ENCODE measurements around the gene ZNF805.

ZNF805 gene

DNA sequence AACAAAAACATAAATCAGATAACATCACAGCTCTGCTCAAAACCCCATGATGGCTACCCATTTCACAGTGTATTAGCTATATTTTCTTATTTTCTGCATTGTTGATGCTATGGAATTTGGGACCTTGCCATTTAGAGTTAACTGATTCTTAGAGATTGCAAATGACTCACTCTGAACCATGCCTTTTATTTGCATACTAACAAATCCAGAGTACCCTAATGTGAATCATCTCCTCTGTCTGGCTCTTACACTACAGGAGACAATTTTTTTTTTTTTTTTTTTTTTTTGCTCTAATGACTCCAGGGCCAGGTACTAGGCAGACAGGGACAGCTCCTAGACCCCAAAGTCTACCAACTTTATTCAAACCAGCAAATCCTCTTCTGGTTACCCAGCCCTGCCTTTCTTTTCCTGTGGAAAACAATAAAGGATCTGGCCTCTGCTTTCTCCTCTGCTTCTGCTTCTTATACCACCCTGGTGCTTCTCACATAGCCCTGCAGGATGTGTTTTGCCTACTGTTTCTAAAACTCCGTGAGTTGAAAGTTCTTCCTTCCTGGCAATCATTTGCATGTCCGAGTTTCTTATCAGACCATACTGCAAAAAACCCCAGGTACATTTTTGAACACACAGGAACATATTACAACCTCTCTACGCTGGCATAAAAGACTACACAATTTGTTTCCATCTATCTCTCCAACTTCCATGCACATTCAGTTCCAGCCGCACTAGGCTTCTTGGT is 29.3 kb downstream of the ZNF805 start:
- peak; percentile 89 for DNase-seq (ENCODE audit: low spot score)

DNA sequence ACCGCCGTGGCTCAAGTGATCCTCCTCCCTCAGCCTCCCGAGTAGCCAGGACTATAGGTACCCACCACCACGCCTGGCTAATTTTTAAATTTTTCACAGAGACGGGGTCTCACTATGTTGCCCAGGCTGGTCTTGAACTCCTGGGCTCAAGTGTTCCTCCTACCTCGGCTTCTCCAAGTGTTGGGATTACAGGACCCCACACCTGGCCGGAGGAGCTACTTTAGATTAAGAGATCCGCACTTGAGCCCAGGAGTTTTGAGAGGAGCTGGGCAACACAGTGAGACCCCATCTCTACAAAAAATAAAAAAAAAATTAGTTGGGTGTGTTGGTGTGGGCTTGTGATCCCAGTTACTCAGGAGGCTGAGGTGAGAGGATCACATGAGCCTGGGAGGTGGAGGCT is 30.8 kb downstream of the ZNF805 start:
- DNase-seq (ENCODE audit: low spot score): no peak

- no peak for DNase-seq (ENCODE audit: low spot score)
These were observed 32.6 kb downstream of the ZNF805 start for GRCh38 chr19:57273014-57273413.

DNA sequence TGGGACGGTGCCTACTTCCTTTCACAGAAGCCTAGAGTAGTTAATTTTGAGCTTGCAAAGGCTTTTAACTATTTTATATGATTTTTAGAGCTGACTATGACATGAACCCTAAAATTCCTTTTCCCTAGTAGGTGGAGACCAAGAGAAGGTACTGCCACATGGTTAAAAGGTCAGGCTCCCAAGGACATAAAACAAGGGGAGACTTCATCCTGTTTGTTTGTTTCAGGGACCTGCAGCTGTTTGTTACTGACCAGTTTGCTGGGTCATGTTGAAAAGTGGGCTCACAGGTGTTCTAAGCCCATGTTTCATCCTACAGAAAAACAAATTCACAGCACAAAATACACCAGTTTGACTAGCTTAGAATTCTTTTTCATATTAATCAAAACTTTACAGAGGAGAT is 36.0 kb downstream of the ZNF805 start:
- no peak for DNase-seq (ENCODE audit: low spot score)

DNA sequence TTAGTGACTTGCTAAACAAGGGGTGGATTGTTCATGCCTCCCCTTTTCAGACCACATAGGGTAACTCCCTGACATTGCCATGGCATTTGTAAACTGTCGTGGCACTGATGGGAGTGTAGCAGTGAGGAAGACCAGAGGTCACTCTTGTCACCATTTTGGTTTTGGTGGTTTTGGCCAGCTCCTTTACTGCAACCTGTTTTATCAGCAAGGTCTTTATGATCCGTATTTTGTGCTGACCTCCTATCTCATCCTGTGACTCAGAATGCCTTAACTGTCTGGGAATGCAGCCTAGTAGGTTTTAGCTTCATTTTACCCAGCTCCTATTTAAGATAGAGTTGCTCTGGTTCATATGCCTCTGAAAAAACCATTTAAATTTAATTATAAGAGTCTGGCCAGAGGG is 38.0 kb downstream of the ZNF805 start:
- peak; percentile 93 for DNase-seq (ENCODE audit: low spot score)

DNA sequence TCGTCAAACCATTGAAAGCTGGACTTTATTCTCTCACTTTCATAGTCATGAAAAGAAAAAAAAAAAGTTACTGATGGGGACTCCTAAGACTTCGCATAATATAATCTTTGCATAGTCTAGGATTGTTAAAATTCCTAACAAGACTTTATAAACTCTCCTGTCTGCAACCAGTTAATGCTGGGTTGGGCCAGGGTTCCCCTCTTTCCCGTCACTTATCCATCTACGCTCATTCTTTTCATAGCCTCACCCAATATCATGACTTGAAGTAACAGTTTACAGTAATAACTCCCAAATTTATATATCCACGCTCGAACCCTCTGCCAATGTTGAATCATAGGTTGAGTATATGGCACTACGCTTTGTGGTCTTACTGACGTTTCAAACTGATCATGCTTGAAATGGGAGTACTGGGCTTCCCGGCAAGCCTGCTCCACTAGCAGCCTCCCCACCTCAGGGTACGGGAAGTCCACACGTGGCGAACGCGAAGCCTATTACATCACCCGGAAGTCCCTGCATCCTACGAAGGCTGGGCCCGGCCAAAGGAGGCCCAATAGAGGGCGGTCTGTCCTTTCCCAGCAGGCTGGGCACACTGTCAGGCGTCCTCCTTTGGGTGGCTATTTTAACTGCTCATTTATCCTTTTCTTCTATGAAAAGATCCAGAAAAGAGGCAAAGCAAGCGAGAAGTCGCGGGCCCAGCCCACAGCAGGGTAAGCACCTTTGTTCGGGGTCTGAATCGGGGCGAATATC is 39.2 kb downstream of the ZNF805 start:
- DNase-seq (ENCODE audit: low spot score): peak; percentile 97

DNA sequence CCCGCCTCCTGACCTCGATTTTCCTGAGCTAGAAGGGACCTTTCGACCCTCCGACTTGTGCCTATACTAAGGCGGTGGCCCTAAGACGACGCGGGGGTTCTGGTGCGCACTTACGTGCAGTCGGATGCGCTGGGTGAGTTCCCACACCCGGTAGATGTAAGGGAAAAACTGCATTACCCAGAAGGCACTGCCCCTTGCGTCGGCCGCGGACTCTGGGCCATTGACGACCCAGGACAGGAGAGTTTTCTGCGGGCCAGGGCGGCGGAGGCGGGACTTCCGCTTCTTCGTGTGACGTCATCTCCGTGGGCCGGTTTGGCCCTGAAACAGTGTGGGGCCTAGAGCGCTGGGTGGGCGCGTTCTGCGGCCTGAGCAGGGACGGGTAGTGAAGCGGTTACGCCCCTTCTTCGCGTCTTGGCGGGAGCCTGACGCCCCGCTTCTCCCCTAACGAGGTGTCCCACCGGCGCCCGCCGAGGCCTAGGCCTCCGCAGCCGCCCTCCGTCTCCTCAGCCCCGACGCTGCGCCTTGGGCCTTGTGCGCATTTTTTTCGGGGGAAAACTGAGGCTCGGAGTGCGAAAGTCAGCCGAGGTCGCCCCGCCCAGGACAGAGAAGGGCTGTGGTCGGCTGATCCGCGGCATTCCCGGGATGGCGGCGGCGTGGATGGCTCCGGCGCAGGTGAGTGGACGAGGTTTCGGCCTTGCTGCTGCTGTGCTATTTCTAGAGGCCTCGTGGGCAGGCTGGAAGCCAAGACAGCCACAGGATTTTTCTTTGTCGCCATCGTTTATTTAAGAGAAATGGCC is 39.9 kb downstream of the ZNF805 start, which contains the start of gene ZNF460:
Gene ZNF460, plus strand, starts transcription at position 321 of the 797 bp plus-strand sequence. Its CDS starts 322 bp downstream, at position 643.
- peak; percentile 97 for DNase-seq (ENCODE audit: low spot score)

DNA sequence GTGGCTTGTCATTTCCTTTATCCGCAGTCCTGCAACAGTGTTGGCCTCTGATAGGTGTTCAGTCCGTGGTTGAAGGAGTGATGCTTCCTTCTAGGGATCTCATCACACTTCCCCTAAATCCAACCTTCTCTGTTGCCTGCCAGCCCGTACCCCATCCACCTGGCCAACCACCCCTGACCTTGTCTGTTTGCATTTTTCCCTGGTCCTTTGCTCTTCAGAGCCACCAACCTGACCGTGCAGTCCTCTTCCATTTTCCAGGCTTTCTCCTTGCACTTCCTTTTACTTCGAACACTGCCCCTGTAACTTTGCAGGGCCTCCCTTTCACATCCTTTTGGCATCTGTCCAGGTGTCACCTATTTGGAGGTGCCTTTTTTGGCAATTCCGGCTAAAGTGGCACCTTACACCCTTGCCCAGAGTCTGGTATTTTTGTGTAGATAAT is 40.5 kb downstream of the ZNF805 start:
- peak; percentile 47 for DNase-seq (ENCODE audit: low spot score)

GRCh38 chr19:57282011-57282643 is 41.7 kb downstream of the ZNF805 start:
- peak; percentile 68 for DNase-seq (ENCODE audit: low spot score)

GRCh38 chr19:57288373-57288772 is 47.9 kb downstream of the ZNF805 start:
- DNase-seq (ENCODE audit: low spot score): no peak

DNA sequence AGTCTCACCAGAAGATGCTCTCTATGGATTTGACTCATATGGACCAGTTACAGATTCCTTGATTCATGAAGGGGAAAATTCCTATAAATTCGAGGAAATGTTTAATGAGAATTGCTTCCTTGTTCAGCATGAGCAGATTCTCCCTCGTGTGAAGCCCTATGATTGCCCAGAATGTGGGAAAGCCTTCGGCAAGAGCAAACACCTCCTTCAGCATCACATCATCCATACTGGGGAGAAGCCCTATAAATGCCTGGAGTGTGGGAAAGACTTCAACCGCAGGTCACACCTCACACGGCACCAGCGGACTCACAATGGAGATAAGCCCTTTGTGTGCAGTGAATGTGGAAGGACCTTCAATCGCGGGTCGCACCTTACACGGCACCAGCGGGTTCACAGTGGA is 50.5 kb downstream of the ZNF805 start:
- DNase-seq (ENCODE audit: low spot score): no peak

DNA sequence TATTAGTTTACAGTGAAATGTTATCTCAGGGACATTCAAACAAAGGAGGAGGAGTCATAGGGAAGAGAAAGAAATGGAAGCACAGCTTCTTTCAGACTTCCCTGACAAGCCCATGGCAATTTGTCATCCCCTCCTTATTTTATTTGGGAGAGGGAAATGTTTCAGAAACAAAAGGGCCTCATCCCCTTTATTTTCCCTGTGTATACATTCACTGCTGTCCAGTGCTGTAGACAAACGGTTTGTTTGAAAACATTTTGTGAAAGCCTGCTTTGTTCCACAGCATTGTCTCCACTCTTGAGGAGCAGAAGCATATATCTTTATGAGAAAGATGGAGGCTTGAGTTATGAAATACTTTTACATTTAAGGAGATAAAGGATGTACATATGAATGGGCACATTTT is 52.1 kb downstream of the ZNF805 start:
- no peak for DNase-seq (ENCODE audit: low spot score)

GRCh38 chr19:57293719-57294118 is 53.3 kb downstream of the ZNF805 start:
- no peak for DNase-seq (ENCODE audit: low spot score)

GRCh38 chr19:57302020-57302465 is 61.6 kb downstream of the ZNF805 start:
- peak; percentile 78 for DNase-seq (ENCODE audit: low spot score)

DNA sequence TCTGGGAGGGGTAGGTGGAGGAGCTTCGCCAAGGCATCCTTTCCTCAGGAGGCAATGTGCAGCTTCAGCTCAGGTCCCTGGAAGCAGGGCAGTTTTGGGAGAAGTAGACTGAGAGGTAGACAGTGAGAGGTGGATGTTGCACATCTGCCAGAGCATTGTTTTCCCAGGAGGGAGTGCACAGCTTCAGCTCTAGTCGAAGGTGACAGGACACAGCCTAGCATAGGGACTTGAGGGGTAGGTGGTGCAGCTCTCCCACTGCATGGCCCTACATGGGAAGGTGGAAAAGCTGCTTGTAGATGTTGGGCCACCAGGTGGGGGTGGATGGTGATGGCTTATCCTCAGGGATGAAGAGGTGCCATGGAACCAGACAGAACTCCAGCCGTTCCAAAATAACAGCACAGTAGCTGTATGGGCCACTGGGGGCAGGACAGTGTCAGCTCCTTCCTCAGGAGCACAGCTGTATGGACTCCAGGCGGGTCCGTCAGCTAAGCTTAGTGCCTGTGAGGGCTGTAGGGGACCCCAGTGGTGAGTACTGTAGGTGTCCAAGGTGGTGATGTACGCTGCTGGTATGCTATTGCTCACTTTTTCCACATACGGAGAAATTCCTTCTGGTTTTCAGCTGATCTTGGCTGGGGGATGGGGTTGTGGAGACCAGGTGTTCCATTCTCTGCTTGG is 62.4 kb downstream of the ZNF805 start:
- peak; percentile 22 for DNase-seq (ENCODE audit: low spot score)
